NCI-H2196 (cell line): ENCODE results near the gene GMPR.
A peak's percentile ranks its signal among the peaks of the same experiment; 100 is the strongest.
"Not testable (repeated sequence)": the region's sequence is repeated elsewhere in the genome, so short reads cannot be mapped to it uniquely, and the experiment has no call there.

Source experiments
- DNase-seq: peaks from one replicate; lab custom pipeline; 2025; ENCODE audit not compliant: unreplicated experiment; lab: John Stamatoyannopoulos, UW

The GMPR gene

DNA sequence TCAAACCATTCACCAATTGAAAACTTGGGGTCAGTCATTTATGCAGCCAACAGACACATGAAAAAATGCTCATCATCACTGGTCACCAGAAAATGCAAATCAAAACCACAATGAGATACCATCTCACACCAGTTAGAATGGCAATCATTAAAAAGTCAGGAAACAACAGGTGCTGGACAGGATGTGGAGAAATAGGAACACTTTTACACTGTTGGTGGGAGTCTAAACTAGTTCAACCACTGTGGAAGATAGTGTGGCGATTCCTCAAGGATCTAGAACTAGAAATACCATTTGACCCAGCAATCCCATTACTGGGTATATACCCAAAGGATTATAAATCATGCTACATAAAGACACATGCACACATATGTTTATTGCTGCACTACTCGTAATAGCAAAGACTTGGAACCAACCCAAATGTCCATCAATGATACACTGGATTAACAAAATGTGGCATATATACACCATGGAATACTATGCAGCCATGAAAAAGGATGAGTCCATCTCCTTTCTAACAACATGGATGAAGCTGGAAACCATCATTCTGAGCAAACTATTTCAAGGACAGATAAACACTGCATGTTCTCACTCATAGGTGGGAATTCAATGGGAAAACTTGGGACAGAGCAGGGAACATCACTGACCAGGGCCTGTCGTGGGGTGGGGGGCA lies 13.2 kb upstream of the GMPR start:
- not testable (repeated sequence) for DNase-seq

DNA sequence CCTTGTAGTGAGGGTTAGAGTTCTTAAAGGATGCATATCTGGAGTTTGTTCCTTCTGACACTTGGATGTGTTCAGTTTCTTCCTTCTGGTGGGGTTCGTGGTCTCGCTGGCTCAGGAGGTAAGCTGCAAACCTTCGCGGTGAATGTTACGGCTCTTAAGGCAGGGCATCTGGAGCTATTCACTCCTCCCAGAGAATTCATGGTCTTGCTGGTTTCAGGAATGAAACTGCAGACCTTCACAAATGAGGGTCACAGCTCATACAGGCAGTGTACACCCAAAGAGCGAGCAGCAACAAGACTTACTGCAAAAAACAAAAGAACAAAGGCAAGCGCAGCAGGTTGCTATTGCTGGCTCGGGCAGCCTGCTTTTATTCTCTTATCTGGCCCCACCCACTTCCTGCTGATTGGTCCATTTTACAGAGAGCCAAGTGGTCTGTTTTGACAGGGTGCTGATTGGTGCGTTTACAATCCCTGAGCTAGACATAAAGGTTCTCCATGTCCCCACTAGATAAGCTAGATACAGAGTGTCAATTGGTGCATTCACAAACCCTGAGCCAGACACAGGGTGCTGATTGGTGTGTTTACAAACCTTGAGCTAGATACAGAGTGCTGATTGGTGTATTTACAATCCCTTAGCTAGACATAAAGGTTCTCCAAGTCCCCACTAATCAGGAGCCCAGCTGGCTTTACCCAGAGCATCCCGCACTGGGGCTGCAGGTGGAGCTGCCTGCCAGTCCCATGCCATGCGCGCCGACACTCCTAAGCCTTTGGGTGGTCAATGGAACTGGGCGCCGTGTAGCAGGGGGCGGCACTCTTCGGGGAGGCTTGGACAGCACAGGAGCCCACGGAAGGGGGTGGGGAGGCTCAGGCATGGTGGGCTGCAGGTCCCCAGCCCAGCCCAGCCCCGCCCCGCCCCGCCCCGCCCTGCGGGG lies 12.0 kb upstream of the GMPR start:
- DNase-seq, result not testable (repeated sequence)

DNA sequence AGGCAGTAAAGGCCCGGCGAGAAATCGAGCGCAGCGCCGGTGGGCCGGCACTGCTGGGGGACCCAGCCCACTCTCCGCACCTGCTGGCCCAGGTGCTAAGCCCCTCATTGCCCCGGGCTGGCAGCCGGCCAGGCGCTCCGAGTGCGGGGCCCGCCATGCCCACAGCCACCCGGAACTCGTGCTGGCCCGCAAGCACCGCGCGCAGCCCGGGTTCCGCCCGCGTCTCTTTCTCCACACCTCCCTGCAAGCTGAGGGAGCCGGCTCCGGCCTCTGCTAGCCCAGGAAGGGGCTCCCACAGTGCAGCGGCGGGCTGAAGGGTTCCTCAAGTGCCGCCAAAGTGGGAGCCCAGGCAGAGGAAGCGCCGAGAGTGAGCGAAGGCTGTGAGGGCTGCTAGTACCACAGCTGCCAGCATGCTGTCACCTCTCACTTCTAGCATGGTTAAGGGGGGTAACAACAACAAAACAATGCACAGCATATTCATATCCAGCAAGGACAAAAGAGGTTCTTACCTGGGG lies 11.3 kb upstream of the GMPR start:
- DNase-seq, result no peak

DNA sequence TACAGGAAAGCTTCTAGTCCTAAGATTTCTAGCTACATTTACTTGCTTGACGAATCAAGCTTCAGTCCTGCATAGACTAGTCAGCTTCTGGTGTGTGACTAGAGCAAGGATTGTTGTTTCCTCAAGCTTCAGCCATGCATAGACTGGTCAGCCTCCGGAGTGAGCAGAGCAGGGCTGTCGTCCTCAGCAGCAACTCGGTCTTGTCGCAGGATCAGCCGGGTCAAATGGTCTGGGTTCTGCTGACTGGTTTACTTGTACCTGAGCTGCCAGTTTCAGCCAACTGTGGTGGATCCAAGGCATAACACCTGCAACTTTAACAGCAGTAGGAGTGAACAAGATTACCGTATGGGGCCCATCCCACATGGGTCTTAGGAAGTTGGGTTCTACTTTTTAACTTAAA lies 10.8 kb upstream of the GMPR start:
- no peak for DNase-seq

DNA sequence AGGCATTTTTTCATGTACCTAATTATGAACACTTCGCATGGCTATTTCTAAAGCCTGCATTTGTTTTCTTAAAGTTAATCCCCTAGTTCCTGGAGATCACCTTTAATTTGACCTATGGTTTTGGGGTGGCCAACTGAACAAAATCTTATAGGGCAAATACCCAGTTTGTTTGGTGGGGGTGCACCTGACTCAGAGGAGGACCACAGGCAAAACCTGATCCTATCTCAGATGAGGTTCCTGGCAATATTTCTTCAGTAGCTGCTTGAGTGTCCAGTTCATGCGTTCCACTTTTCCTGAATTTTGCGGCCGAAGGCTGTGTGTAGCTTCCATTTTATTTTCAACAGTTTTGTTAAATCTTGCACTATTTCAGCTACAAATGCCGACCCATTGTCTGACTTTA lies 10.3 kb upstream of the GMPR start:
- DNase-seq, result no peak

DNA sequence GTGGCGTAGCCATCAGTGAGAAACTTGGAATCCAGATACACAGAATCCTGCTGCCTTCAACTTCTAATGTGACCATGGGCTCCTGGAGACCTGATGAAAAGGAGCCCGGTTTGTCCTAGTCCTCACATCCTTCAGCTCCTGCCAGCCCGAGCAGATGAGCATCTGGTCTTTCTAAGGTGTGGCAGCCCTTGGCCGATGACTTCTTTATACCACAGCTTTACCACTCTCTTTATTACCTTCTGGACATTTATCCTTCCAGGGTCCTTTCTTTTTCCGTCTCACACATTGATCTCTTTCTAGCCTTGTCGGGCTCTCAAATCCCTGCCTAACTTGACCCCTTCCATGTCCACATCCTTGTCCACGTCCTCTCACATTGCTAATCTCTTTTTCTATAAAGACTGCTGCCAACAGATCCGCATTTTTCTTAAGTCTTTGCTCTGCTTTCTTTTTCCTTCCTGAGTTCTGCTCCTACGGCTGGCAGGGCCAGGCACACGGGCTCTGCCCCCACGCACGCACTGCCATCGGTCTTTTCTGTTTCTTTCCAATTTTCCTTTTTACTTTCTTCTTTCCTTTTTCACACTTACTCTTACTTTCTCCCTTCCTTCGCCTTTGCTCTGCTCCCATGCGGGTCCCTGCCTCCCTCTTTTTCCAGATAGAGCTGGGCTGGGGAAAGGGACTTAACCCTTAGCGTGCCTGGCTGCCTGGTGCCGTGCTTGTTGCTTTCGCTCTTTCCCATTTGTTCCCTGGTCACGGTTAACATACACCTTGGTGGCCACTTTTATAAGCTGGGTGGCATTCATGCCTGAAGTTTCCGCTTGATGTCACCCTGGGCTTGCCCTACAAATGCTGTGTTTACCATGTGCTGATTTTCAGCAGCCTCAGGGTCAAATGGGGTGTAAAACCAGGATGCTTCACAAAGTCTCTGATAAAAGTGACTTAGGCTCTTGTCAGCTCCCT lies 9.4 kb upstream of the GMPR start:
- DNase-seq, result no peak

DNA sequence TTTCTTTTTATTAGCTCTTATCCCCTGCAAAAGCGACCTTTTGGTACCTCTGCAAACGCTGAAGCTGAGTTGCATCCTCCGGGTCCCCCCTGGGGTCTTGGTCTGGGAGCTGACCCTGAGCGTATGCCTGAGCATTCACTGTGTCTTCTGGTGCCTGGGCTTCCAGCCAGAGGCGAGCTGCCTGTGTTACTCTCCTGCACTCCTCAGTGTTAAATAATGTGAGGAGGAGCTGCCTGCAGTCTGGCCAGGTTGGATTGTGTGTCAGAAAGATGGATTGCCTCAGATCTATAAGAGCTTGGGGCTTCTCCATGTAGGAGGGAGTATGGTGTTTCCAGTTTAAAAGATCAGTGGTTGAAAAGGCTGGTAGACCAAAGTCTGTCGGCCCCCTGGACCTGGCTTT lies 8.7 kb upstream of the GMPR start:
- DNase-seq, result no peak

DNA sequence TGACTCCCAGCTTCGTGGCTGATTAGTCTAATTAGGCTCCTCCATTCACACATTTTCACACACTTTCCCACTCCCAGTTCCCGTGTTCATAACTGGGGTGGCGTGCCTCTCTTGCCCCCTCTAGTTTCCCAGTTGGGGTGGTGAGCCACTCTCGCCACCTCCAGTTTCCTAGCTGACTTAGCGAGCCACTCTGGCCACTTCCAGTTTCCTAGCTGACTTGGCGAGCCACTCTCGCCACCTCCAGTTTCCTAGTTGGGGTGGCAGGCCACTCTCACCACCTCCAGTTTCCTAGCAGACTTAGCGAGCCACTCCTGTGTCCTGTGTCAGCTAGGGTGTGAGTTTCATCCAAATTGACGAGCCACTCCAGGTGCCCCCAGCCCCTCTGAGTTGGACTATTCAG lies 7.4 kb upstream of the GMPR start:
- no peak for DNase-seq

DNA sequence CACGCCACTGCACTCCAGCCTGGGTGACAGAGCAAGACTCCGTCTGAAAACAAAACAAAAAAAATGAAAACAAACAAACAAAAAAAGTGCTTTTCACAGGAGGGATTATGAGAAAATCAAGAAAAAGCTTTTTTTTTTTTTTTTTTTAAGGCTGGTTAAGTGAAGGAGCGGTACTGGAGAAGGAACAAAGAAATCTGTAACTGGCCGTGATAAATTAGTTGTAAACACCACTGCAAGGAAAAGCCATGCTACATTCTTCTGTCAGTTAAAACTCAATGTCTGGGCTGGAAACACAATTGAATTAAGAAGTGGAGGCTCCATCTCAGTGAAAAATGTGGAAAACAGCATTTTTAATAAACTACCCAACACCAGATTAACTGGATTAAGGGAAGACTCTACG lies 6.3 kb upstream of the GMPR start:
- no peak for DNase-seq

DNA sequence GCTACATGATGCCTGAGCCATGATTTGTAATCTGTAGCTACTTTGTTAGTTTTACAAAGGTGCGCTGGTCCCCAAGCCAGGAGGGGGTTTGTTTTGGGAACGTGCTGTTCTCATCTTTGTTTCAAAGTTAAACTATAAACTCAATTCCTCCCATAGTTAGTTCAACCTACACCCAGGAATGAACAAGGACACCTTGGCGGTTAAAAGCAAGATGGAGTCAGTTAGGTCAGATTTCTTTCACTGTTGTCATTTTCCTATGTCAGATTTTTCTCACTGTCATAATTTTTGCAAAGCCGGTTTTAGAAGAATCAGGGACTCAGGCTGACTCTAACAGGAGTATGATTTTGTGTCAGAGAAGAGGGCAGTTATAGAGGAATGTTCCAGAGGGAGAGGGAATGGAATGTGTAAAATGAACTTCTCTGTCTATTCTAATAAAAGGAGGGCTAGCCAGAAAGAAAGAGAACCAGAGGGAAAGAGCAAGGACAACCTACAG lies 2.3 kb upstream of the GMPR start:
- no peak for DNase-seq

DNA sequence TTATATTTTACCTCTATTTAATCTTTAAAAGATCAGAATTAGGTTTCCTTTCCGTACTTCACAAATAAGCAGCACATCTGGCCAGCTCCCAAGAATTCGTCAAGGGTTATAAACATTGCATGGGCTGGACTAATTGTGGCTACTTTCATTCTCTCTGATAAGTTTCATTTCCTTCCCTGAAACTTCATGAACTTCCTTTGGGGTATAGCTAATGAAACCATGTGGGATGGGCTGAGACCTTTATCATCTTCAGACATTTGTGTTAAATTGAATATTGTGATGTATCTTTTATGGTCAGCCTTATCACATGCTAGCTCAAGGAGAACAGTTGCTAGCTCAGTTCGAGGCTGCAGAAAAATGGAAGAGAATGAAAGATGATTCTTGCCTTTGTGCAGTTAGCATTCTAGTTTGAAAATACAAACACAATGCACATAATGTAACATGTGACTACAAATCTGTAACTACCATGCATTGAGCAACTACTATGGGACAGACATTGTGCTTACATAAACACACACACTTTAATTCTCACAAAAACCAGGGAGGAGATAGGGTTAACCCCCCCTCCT lies 1.7 kb upstream of the GMPR start:
- peak; percentile 39 for DNase-seq

DNA sequence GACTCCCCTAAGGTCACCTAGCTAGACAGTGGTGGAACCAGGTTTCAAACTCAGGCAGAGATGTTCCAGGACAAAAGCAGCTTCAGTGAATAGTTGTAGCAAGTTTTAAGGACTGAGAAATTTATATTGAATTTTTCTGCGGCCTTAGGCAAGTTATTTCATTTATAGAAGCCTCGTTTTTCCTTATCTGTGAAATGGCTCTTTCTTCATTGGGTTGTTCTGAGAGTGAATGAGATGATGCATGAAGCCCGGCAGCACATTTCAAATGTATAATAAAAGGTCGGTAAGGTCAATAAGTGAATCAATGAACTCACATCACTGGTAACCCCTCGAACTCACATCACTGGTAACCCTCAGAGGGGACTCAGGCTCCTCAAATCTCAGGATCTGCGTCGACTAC lies 1.1 kb upstream of the GMPR start:
- DNase-seq, result no peak

DNA sequence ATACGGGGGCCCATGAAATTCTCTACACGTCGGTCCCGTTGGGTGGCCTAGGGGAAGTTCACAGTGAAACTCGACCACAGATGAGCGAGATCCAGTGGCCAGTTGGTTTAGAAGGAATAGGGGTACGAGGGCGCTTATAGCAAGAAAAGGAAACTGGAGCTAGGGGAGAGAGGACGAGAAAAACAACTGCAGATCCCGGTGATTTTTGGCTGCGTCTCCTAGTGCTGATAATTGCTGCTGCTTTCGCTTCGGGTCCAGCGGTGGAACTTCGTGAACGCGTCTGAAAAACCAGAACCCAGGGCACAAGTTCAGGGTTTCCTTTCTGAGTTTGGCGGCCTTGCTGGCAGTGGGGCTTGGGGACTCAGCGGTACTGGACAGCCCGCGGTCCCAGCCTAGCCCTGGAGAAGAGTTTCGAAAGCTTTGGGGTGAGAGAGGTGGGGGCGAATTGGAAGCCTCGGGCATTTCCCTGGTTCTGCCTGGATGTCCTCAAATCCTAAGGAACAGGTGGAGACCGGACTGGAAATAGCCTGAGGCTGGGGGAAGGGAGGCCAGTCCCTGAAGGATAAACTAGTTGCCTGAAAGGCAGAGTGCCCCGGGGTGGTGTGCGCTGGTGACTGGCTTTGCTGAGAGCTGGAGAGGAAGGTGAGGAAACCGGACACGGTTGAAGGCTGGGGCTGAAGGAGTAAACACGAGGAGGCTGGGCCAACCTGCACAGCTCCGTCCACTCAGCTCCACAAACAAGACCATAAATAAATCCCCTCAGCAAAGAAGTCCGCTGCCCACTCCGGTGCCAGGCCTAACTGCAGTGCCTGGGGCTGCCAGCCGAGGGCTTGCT lies 793 bp downstream of the GMPR start:
- DNase-seq, result peak; percentile 47

DNA sequence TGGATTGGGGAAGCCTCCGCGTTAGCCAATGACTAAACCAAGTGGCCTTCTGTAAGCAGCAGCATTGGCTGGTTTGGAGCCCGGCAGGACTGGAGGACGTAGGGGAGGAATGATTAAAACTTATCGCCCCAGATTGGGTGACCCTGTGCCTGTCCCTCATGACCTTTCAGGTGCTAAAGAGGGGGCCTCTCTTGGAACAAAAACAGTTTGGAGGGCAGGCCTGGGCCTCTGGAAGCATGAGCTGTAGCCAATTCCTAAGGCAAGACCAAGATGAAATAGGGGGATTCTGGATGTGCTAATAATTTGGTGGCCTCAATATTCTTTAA lies 1.4 kb downstream of the GMPR start:
- peak; percentile 87 for DNase-seq

DNA sequence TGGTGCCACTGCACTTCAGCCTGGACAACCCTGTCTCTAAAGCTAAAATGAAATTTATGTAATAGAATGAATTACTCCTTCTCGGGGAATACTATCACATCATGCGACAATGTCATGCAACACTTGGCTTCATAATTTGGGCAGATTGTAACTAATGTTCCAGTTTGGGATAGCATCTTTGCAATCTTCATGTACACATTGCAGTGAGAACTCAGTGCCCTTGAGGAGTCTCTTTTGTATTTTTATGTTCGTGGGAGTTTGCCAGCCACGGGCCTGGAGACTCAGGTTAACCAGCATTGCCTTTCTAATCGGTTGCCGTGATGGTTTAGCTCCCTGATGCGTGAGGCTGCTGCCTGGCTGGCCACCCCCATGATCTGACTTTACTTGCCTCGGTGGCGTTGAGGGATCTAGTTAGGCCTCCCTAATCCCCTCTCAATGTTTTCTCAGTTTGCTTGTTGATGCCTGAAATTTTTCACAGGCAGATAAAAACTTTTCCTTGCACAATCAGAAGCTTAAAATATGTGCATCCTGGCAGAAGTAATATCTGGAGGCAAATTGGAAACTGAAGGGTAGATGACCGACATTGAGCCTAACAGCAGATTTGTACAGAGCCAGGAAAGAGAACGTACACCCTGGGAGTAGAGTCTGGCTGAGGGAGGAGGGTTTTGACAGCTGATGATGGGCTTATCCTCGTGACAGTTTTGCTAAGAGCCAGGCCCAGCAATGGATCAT lies 2.4 kb downstream of the GMPR start:
- DNase-seq, result no peak

DNA sequence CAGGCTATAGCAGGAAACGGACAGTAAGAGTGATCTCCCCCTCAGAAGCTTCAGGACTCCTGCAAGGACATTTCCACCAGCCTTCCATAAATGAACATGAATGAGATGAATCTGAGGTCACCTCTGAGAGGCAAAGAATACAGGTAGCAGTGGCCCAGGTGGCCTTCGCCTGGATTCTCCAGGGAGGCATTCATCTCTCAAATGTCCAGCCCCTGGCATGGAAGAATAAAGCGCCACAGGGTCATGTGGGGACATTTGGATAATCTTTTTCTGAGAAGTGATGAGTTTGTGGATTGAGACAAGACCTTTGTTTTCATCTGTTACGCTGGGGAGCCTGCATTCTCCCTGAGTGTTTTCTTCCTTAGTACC lies 2.9 kb downstream of the GMPR start:
- no peak for DNase-seq

DNA sequence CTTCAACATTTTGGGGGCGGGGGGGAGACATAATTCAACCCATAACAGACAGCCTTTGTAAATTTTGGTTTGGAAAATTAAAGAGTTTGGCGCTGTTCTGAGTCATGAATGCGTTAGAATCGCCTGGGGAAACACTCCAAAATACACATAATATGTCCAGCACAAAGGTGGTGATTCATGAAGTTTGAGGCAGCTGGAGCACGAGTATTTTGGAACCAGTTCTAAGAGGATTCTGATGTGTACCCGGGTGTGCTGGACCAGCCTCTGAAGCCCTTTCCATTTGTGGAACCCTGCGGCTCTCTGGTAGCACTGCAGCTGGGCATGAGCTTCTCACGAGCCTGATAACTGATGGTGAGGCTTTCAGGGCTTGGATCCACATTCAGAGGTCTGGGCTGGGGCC lies 4.7 kb downstream of the GMPR start:
- peak; percentile 62 for DNase-seq

DNA sequence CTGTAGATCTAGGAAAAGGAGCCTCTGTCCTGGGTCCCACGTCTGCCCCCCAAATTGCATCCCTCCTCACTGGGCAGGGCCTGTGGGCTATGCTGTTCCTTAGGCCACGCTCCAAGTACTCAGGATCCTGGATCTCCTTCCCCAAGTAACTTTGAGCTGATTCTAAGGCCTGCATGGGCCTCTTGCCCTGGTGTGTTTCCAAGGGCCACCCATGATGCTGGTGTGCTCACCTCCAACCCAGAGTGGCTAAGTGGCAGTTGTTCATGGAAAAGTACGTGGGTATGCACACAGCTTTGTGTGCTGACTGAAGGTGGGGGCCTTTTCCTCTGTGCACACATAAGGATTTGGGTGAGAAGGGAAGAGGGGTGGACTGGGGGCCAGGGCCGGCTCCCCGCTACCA lies 5.3 kb downstream of the GMPR start:
- DNase-seq, result no peak

DNA sequence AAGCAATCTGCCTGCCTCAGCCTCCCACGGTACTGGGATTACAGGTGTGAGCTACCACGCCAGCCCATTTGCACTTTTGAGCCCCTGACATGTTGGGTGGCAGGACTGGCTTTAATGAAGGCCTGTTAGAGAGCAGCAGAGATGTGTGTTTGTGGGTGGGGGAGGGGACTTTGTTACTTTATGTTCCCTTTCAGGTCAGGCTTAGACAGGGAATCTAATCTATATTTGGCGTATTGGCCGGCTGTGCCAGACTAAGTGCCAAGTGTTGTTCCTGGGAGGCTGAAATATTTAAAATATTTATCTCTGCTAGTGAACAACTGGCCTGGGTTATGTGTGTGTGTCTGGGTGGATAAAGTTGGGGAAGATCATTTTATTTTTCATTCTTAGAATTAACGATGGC lies 6.1 kb downstream of the GMPR start:
- no peak for DNase-seq
